ENCODE data around the gene POMC.
"Not testable (repeated sequence)": the region's sequence is repeated elsewhere in the genome, so short reads cannot be mapped to it uniquely, and the experiment has no call there.

The POMC gene

GRCh38 chr2:25150993-25151392, 17.4 kb downstream of the POMC start:
- not testable (repeated sequence) for ATAC-seq (replicated peaks; ENCODE audit: extremely low read depth, poor library complexity, severe bottlenecking); H3K27ac Mint-ChIP-seq (ENCODE audit: low read depth); H3K4me3 Mint-ChIP-seq; H3K36me3 Mint-ChIP-seq (ENCODE audit: insufficient read depth); H3K9me3 Mint-ChIP-seq; DNase-seq (ENCODE audit: low spot score in 2 of 2); H3K4me1 Mint-ChIP-seq
- peaks cover 57% of the 10 kb centered on the region for H3K27me3 Mint-ChIP-seq

GRCh38 chr2:25149646-25150045, 18.7 kb downstream of the POMC start:
- H3K36me3 Mint-ChIP-seq (ENCODE audit: insufficient read depth), result peaks cover 2% of the 10 kb centered on the region

GRCh38 chr2:25146896-25147295, 21.5 kb downstream of the POMC start:
- DNase-seq (ENCODE audit: low spot score in 2 of 2), result no peak
- H3K27ac Mint-ChIP-seq (ENCODE audit: low read depth), result peak overlapping the region; percentile 0
- no peak overlapping the region for H3K4me3 Mint-ChIP-seq
- no peaks in the 10 kb centered on the region for H3K36me3 Mint-ChIP-seq (ENCODE audit: insufficient read depth)
- H3K9me3 Mint-ChIP-seq, result no peaks in the 10 kb centered on the region
- H3K27me3 Mint-ChIP-seq, result peaks cover 39% of the 10 kb centered on the region
- no peak for ATAC-seq (replicated peaks; ENCODE audit: extremely low read depth, poor library complexity, severe bottlenecking)
- no peaks in the 10 kb centered on the region for H3K4me1 Mint-ChIP-seq

More at GRCh38 chr2:25149646-25150045, 18.7 kb downstream of the POMC start:
- Mint-ChIP-seq H3K9me3 (no peaks in the 10 kb centered on the region), H3K4me1 (no peaks in the 10 kb centered on the region), H3K27ac (ENCODE audit: low read depth) (no peak overlapping the region), H3K27me3 (peaks cover 57% of the 10 kb centered on the region), H3K4me3 (no peak overlapping the region)
- DNase-seq (ENCODE audit: low spot score in 2 of 2) (no peak), ATAC-seq (replicated peaks; ENCODE audit: extremely low read depth, poor library complexity, severe bottlenecking) (no peak)

- no peak overlapping the region for H3K27ac Mint-ChIP-seq (ENCODE audit: low read depth)
- H3K4me3 Mint-ChIP-seq, result no peak overlapping the region
- no peaks in the 10 kb centered on the region for H3K9me3 Mint-ChIP-seq
- H3K36me3 Mint-ChIP-seq (ENCODE audit: insufficient read depth), result no peaks in the 10 kb centered on the region
- ATAC-seq (replicated peaks; ENCODE audit: extremely low read depth, poor library complexity, severe bottlenecking), result peak; percentile 72
- no peak for DNase-seq (ENCODE audit: low spot score in 2 of 2)
- peaks cover 32% of the 10 kb centered on the region for H3K27me3 Mint-ChIP-seq
- H3K4me1 Mint-ChIP-seq, result no peaks in the 10 kb centered on the region
Observed at GRCh38 chr2:25145803-25146202, 22.6 kb downstream of the POMC start.

- no peak overlapping the region for H3K4me3 Mint-ChIP-seq
- H3K27ac Mint-ChIP-seq (ENCODE audit: low read depth), result no peak overlapping the region
- no peak for DNase-seq (ENCODE audit: low spot score in 2 of 2)
- H3K9me3 Mint-ChIP-seq, result no peaks in the 10 kb centered on the region
- ATAC-seq (replicated peaks; ENCODE audit: extremely low read depth, poor library complexity, severe bottlenecking), result no peak
- no peaks in the 10 kb centered on the region for H3K36me3 Mint-ChIP-seq (ENCODE audit: insufficient read depth)
- H3K27me3 Mint-ChIP-seq, result peaks cover 51% of the 10 kb centered on the region
- no peaks in the 10 kb centered on the region for H3K4me1 Mint-ChIP-seq
Observed at GRCh38 chr2:25141120-25141519, 27.3 kb downstream of the POMC start.

GRCh38 chr2:25140535-25140934, 27.8 kb downstream of the POMC start:
- H3K27me3 Mint-ChIP-seq, result peaks cover 51% of the 10 kb centered on the region
- H3K27ac Mint-ChIP-seq (ENCODE audit: low read depth); DNase-seq (ENCODE audit: low spot score in 2 of 2); H3K36me3 Mint-ChIP-seq (ENCODE audit: insufficient read depth); H3K9me3 Mint-ChIP-seq; H3K4me3 Mint-ChIP-seq; H3K4me1 Mint-ChIP-seq; ATAC-seq (replicated peaks; ENCODE audit: extremely low read depth, poor library complexity, severe bottlenecking): not testable (repeated sequence)

GRCh38 chr2:25132693-25133092, 35.7 kb downstream of the POMC start:
- DNase-seq (ENCODE audit: low spot score in 2 of 2) (no peak), ATAC-seq (replicated peaks; ENCODE audit: extremely low read depth, poor library complexity, severe bottlenecking) (no peak)
- Mint-ChIP-seq H3K27ac (ENCODE audit: low read depth) (no peak overlapping the region), H3K4me3 (peak overlapping the region; percentile 41), H3K27me3 (peaks cover 78% of the 10 kb centered on the region), H3K36me3 (ENCODE audit: insufficient read depth) (peaks cover 2% of the 10 kb centered on the region), H3K9me3 (no peaks in the 10 kb centered on the region), H3K4me1 (peaks cover 12% of the 10 kb centered on the region)

GRCh38 chr2:25132299-25132635, 36.1 kb downstream of the POMC start:
- DNase-seq (ENCODE audit: low spot score in 2 of 2), result no peak
- no peak overlapping the region for H3K27ac Mint-ChIP-seq (ENCODE audit: low read depth)
- peaks cover 2% of the 10 kb centered on the region for H3K36me3 Mint-ChIP-seq (ENCODE audit: insufficient read depth)
- no peak overlapping the region for H3K4me3 Mint-ChIP-seq
- no peak for ATAC-seq (replicated peaks; ENCODE audit: extremely low read depth, poor library complexity, severe bottlenecking)
- peaks cover 74% of the 10 kb centered on the region for H3K27me3 Mint-ChIP-seq
- H3K4me1 Mint-ChIP-seq, result peaks cover 12% of the 10 kb centered on the region
- no peaks in the 10 kb centered on the region for H3K9me3 Mint-ChIP-seq

- no peak for DNase-seq (ENCODE audit: low spot score in 2 of 2)
- Mint-ChIP-seq H3K4me3 (peak overlapping the region; percentile 63), H3K27me3 (peaks cover 69% of the 10 kb centered on the region), H3K4me1 (peaks cover 12% of the 10 kb centered on the region), H3K36me3 (ENCODE audit: insufficient read depth) (peaks cover 2% of the 10 kb centered on the region), H3K27ac (ENCODE audit: low read depth) (no peak overlapping the region), H3K9me3 (no peaks in the 10 kb centered on the region)
- no peak for ATAC-seq (replicated peaks; ENCODE audit: extremely low read depth, poor library complexity, severe bottlenecking)
Observed at GRCh38 chr2:25131567-25132298, 36.6 kb downstream of the POMC start.

GRCh38 chr2:25131253-25131566, 37.2 kb downstream of the POMC start:
- H3K27me3 Mint-ChIP-seq, result peaks cover 64% of the 10 kb centered on the region
- H3K36me3 Mint-ChIP-seq (ENCODE audit: insufficient read depth), result peaks cover 2% of the 10 kb centered on the region
- H3K4me3 Mint-ChIP-seq, result peak overlapping the region; percentile 63
- ATAC-seq (replicated peaks; ENCODE audit: extremely low read depth, poor library complexity, severe bottlenecking), result no peak
- peaks cover 12% of the 10 kb centered on the region for H3K4me1 Mint-ChIP-seq
- no peaks in the 10 kb centered on the region for H3K9me3 Mint-ChIP-seq
- no peak overlapping the region for H3K27ac Mint-ChIP-seq (ENCODE audit: low read depth)
- no peak for DNase-seq (ENCODE audit: low spot score in 2 of 2)

- peaks cover 12% of the 10 kb centered on the region for H3K4me1 Mint-ChIP-seq
- no peaks in the 10 kb centered on the region for H3K9me3 Mint-ChIP-seq
- H3K4me3 Mint-ChIP-seq, result no peak overlapping the region
- no peak overlapping the region for H3K27ac Mint-ChIP-seq (ENCODE audit: low read depth)
- no peak for ATAC-seq (replicated peaks; ENCODE audit: extremely low read depth, poor library complexity, severe bottlenecking)
- peaks cover 52% of the 10 kb centered on the region for H3K27me3 Mint-ChIP-seq
- DNase-seq (ENCODE audit: low spot score in 2 of 2), result no peak
- peaks cover 2% of the 10 kb centered on the region for H3K36me3 Mint-ChIP-seq (ENCODE audit: insufficient read depth)
Observed at GRCh38 chr2:25129901-25130520, 38.4 kb downstream of the POMC start.

- DNase-seq (ENCODE audit: low spot score in 2 of 2) (no peak), ATAC-seq (replicated peaks; ENCODE audit: extremely low read depth, poor library complexity, severe bottlenecking) (no peak)
- Mint-ChIP-seq H3K36me3 (ENCODE audit: insufficient read depth) (peaks cover 2% of the 10 kb centered on the region), H3K9me3 (no peaks in the 10 kb centered on the region), H3K27ac (ENCODE audit: low read depth) (no peak overlapping the region), H3K27me3 (peaks cover 33% of the 10 kb centered on the region), H3K4me1 (peaks cover 12% of the 10 kb centered on the region), H3K4me3 (no peak overlapping the region)
Observed at GRCh38 chr2:25127646-25128045, 40.7 kb downstream of the POMC start.

- not testable (repeated sequence) for ATAC-seq (replicated peaks; ENCODE audit: extremely low read depth, poor library complexity, severe bottlenecking); DNase-seq (ENCODE audit: low spot score in 2 of 2)
Observed at GRCh38 chr2:25127071-25127470, 41.3 kb downstream of the POMC start.

More at GRCh38 chr2:25127071-25127470, 41.3 kb downstream of the POMC start:
- not testable (repeated sequence) for H3K9me3 Mint-ChIP-seq; H3K4me3 Mint-ChIP-seq; H3K27ac Mint-ChIP-seq (ENCODE audit: low read depth); H3K36me3 Mint-ChIP-seq (ENCODE audit: insufficient read depth)
- peaks cover 33% of the 10 kb centered on the region for H3K27me3 Mint-ChIP-seq
- peaks cover 12% of the 10 kb centered on the region for H3K4me1 Mint-ChIP-seq

All from central memory CD8-positive, alpha-beta T cell (primary cell).